Activated T-cell treated with anti-CD3 and anti-CD28 coated beads, Interleukin-2, amount 50 U/mL, for 24 hours (primary cell): ENCODE results near the gene STRC.
"Not testable (repeated sequence)": the region's sequence is repeated elsewhere in the genome, so short reads cannot be mapped to it uniquely, and the experiment has no call there.

Source experiments
- DNase-seq: peaks from one replicate; pipeline ENCODE4 v3.0.0-alpha.2; 2020
- H3K27ac Mint-ChIP-seq: 2 replicates; pipeline ENCODE4 v1.8.0; 2020; ENCODE audit warnings: mild to moderate bottlenecking, mixed read lengths
- H3K27me3 Mint-ChIP-seq: 2 replicates; pipeline ENCODE4 v1.8.0; 2020; ENCODE audit warnings: mixed read lengths
- H3K36me3 Mint-ChIP-seq: 2 replicates; pipeline ENCODE4 v1.8.0; 2020; ENCODE audit warnings: low read depth, mixed read lengths
- H3K4me1 Mint-ChIP-seq: 2 replicates; pipeline ENCODE4 v1.8.0; 2020; ENCODE audit warnings: low read depth, mixed read lengths
- H3K4me3 Mint-ChIP-seq: 2 replicates; pipeline ENCODE4 v1.8.0; 2020; ENCODE audit warnings: mild to moderate bottlenecking, moderate library complexity, mixed read lengths
- H3K9me3 Mint-ChIP-seq: 2 replicates; pipeline ENCODE4 v1.8.0; 2020; ENCODE audit warnings: mixed read lengths

The STRC gene

GRCh38 chr15:43593328-43594190 lies 25.0 kb downstream of the STRC start, which contains the start of gene CKMT1B:
CKMT1B (plus strand) TSS chr15:43594027; CDS start chr15:43594219, 192 bp downstream.
- DNase-seq, H3K27me3 Mint-ChIP-seq, H3K4me1 Mint-ChIP-seq, H3K4me3 Mint-ChIP-seq, H3K27ac Mint-ChIP-seq, H3K9me3 Mint-ChIP-seq, H3K36me3 Mint-ChIP-seq: not testable (repeated sequence)

GRCh38 chr15:43592841-43593240 lies 25.8 kb downstream of the STRC start:
- not testable (repeated sequence) for H3K4me3 Mint-ChIP-seq, DNase-seq

GRCh38 chr15:43589778-43590466 lies 28.7 kb downstream of the STRC start, which contains the start of gene PPIP5K1:
PPIP5K1 (minus strand) TSS chr15:43590208; CDS start chr15:43584504, 5,704 bp downstream.
- H3K4me3 Mint-ChIP-seq, H3K27ac Mint-ChIP-seq, H3K36me3 Mint-ChIP-seq, H3K4me1 Mint-ChIP-seq, H3K9me3 Mint-ChIP-seq, DNase-seq, H3K27me3 Mint-ChIP-seq: not testable (repeated sequence)

More at GRCh38 chr15:43592841-43593240, 25.8 kb downstream of the STRC start:
- H3K27ac Mint-ChIP-seq, H3K9me3 Mint-ChIP-seq, H3K36me3 Mint-ChIP-seq, H3K27me3 Mint-ChIP-seq, H3K4me1 Mint-ChIP-seq: not testable (repeated sequence)

DNA sequence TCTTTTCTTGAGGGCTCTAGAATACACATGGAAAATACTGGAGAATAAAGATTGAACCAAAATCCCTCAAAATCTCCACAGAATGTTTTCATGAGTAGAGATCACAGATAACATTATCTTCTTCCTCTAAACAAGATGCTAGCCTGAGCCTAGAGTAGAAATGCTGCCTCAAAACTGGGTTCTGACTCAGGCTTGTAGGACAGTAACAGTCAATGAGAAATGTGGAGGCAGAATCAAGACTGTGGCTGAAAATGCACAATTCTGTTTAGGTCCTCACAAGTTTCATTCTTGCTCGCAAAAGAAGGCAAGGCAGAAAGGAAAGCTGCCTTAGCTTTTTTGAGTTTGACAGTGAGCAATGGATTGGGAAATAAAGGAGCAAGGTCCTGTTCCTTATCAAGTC lies 44.0 kb downstream of the STRC start:
- H3K4me3 Mint-ChIP-seq, H3K27me3 Mint-ChIP-seq, H3K36me3 Mint-ChIP-seq, H3K4me1 Mint-ChIP-seq, H3K27ac Mint-ChIP-seq, H3K9me3 Mint-ChIP-seq, DNase-seq: not testable (repeated sequence)

- not testable (repeated sequence) for DNase-seq, H3K27me3 Mint-ChIP-seq, H3K4me1 Mint-ChIP-seq, H3K9me3 Mint-ChIP-seq, H3K27ac Mint-ChIP-seq, H3K36me3 Mint-ChIP-seq, H3K4me3 Mint-ChIP-seq
These were observed 52.0 kb downstream of the STRC start for GRCh38 chr15:43566615-43567014.

GRCh38 chr15:43563793-43564192 lies 54.8 kb downstream of the STRC start:
- H3K4me1 Mint-ChIP-seq, H3K27me3 Mint-ChIP-seq, H3K9me3 Mint-ChIP-seq: not testable (repeated sequence)

GRCh38 chr15:43562753-43563152 lies 55.8 kb downstream of the STRC start:
- peaks cover 14% of the 10 kb centered on the region for H3K36me3 Mint-ChIP-seq
- not testable (repeated sequence) for H3K4me3 Mint-ChIP-seq, DNase-seq, H3K4me1 Mint-ChIP-seq, H3K27me3 Mint-ChIP-seq, H3K27ac Mint-ChIP-seq, H3K9me3 Mint-ChIP-seq

More at GRCh38 chr15:43563793-43564192, 54.8 kb downstream of the STRC start:
- H3K36me3 Mint-ChIP-seq, H3K27ac Mint-ChIP-seq, H3K4me3 Mint-ChIP-seq, DNase-seq: not testable (repeated sequence)

- H3K9me3 Mint-ChIP-seq, result no peaks in the 10 kb centered on the region
- H3K4me1 Mint-ChIP-seq, result no peaks in the 10 kb centered on the region
- H3K27me3 Mint-ChIP-seq, result no peaks in the 10 kb centered on the region
- no peak overlapping the region for H3K27ac Mint-ChIP-seq
- no peak for DNase-seq
- peaks cover 41% of the 10 kb centered on the region for H3K36me3 Mint-ChIP-seq
- H3K4me3 Mint-ChIP-seq, result no peak overlapping the region
These were observed 65.6 kb downstream of the STRC start for GRCh38 chr15:43552986-43553385.

- no peak overlapping the region for H3K4me3 Mint-ChIP-seq
- DNase-seq, result no peak
- H3K4me1 Mint-ChIP-seq, result no peaks in the 10 kb centered on the region
- no peaks in the 10 kb centered on the region for H3K27me3 Mint-ChIP-seq
- H3K9me3 Mint-ChIP-seq, result no peaks in the 10 kb centered on the region
- H3K27ac Mint-ChIP-seq, result no peak overlapping the region
- H3K36me3 Mint-ChIP-seq, result peaks cover 42% of the 10 kb centered on the region
These were observed 66.3 kb downstream of the STRC start for GRCh38 chr15:43552256-43552655.

- Mint-ChIP-seq H3K4me1 (no peaks in the 10 kb centered on the region), H3K4me3 (no peak overlapping the region), H3K27me3 (no peaks in the 10 kb centered on the region), H3K36me3 (peaks cover 39% of the 10 kb centered on the region), H3K9me3 (no peaks in the 10 kb centered on the region), H3K27ac (no peak overlapping the region)
- no peak for DNase-seq
These were observed 67.9 kb downstream of the STRC start for GRCh38 chr15:43550527-43551363.
